GM04503 (cell line): ENCODE results near the gene BAIAP3.

Experiments used
- DNase-seq: peaks from one replicate; pipeline ENCODE4 v3.0.0-alpha.2; 2012; ENCODE audit warnings: low read depth

Gene BAIAP3

DNA sequence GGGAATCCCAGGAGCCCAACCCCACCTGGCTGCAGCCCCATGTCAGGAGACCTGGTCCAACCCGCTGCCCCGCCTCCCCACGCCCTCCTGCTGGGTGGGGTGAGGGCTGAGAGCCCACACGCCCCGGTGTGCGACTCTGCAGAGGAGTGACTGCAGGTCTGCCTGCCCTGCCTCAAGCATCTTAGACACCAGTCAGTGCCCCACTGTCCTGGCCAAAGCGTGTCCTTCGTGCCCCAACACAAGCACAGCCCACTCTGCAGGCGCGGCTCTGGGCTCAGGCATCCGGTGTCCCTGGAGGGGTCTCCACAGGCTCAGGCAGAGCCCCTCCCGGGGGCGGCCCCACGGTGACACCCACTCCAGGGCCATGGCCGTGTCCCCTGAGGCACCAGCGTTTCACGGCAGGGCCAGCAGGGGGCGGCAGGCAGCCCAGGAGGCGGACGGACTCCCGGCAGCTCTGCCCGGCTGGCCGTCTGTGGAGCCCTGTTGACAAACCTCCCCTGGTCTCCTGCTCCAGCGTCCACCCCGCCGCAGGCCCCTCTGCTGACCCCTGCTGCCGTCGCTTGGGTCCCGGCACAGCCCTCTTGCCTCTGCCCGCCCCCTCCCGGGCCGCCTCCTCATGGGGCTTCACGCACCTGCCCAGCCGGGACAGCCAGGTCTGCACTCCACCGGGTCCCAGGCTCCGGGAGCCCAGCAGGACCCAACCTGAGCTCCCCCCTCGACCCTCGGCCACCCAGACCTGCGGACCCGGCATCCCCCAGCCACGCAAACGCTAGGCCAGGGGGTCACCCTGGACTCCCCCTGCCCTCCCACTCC, 32.6 kb upstream of the BAIAP3 start:
- DNase-seq = no peak

DNA sequence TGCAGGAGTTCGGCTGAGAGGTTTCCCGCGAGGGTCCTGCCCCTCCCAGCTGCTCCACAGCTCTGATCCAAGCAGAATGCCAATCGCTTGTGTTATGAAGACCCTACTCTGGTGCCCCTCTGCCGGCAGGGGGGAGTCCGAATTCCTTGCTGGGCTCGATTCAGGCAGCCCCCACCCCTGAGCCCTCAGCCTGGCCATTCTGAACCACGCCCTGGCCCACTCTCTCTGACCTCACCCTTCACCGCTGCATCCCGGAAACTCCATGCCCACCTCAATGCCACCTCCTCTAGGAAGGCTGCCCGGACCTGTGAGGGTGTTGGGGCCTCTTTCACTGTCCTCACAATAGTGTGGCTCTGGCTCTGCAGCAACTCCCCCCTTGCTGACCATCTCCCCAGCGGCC, 31.9 kb upstream of the BAIAP3 start:
- DNase-seq = no peak

DNA sequence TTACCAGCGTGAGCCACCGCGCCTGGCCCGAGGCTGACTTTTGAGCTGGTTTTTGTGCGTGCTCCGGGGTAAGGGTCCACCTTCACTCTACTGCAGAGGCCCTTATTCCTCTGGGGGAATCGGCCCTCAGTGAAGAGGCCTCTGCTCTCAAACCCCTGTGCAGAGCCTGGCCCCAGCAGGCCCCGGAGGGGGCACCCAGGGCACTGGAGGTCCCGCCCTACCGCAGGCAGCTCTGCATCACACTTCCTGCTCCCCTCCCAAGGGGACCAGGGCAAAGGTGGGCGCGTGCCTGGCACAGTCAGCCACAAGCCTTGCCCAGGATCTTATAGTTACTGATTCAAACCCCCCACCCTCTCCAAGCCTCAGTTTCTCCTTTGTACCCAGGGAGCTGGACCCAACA, 27.6 kb upstream of the BAIAP3 start:
- DNase-seq = no peak

DNA sequence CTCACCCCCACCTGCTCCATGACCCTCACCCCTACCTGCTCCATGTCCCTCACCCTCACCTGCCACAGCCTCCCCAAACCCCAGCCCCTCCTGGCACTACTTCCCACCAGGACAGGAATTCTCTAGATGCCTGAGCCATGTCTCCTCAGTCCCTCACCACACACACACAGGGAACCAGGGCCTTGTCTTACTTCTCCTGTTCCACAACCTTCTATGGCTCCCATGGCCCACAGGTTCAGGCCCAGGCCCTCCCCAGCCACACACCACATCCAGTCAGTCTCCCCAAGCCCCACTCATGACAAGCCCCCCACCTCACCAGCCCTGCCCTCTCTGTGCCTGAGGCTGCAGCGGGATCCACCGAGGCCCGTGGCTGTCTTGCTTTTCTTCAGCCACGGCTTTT, 27.1 kb upstream of the BAIAP3 start:
- no peak for DNase-seq

- DNase-seq = no peak
Measured at GRCh38 chr16:1308036-1308976, 25.1 kb upstream of the BAIAP3 start.

- peak; percentile 97 for DNase-seq
Measured at GRCh38 chr16:1308977-1309885, 24.2 kb upstream of the BAIAP3 start, which contains the start of gene UBE2I. Gene UBE2I (plus strand): TSS chr16:1309636. CDS start chr16:1314031, 4,395 bp downstream.

- no peak for DNase-seq
Measured at GRCh38 chr16:1309888-1310831, 23.3 kb upstream of the BAIAP3 start.

GRCh38 chr16:1310832-1311200, 22.6 kb upstream of the BAIAP3 start:
- no peak for DNase-seq

DNA sequence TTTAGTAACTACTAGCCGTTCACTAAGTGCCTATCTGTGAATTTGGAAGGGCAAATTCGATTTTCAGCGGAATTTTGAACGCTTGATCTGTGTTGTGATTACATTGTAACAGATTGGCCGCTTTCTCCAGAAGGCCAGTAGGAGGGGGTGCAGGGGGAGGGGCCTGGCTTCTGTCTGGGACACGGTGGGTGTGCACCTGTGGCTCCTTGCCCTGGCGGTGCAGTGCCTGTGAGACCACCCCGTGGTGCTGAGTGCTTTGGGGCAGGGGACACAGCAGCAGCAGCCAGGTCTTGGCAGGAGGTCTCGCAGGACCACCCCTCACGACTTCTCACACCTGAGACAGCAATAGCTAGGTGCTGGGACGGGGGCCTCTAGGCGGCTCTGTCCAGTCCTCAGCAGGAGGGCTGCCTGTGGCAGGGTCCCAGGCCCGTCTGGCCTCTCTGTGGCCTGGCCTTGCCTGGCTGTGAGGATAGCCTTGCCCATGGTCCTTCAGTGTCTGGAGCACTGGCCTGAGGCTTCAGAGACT, 22.2 kb upstream of the BAIAP3 start:
- no peak for DNase-seq

GRCh38 chr16:1311738-1312466, 21.5 kb upstream of the BAIAP3 start:
- no peak for DNase-seq

DNA sequence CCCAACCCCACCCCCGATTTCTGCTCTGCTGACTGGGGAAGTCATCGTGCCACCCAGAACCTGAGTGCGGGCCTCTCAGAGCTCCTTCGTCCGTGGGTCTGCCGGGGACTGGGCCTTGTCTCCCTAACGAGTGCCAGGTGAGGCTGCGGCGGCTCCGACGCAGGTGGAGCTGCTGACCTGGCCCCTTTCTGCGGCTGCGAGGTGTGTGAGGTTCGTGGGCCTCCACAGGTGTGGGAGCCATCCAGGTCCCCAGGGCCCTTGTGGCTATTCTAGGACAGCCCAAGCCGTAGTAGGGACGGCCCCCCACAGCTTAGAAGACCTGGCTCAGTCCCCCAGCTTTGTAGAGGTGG, 21.0 kb upstream of the BAIAP3 start:
- no peak for DNase-seq

- no peak for DNase-seq
Measured at GRCh38 chr16:1312903-1313302, 20.5 kb upstream of the BAIAP3 start.

GRCh38 chr16:1313721-1314369, 19.6 kb upstream of the BAIAP3 start:
- DNase-seq = no peak

DNA sequence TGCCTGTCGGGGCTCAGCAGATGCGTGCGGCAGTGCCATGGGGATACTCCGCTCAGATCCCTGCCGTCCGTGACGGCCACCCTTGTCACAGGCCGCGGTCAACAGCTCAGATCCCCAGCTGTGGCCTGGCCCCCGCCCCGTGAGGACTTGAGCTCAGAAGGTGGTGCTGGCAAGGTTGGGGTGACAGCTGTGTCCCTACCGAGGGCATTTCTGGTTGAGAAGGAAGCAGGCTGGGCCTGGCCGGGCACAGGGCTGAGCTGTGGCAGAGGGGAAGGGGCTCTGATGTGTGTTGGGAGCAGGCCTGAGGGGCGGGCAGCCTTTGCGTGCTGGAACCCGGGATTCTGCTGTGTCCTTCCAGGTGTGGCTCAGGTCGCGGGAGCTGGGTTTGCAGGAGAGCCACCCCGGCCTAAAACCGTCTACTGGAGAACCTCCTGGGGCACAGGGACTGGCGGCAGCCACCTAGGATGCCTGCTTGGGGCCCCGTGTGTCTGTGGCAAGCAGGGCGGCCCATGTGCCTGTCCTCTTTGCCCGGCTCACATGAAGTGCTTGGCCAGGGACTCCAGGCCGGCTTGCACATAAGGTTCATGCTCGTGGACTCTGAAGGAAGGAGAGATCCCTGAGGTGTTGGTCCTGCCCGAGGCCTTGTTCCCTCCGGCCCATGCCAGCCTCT, 18.9 kb upstream of the BAIAP3 start:
- no peak for DNase-seq

DNA sequence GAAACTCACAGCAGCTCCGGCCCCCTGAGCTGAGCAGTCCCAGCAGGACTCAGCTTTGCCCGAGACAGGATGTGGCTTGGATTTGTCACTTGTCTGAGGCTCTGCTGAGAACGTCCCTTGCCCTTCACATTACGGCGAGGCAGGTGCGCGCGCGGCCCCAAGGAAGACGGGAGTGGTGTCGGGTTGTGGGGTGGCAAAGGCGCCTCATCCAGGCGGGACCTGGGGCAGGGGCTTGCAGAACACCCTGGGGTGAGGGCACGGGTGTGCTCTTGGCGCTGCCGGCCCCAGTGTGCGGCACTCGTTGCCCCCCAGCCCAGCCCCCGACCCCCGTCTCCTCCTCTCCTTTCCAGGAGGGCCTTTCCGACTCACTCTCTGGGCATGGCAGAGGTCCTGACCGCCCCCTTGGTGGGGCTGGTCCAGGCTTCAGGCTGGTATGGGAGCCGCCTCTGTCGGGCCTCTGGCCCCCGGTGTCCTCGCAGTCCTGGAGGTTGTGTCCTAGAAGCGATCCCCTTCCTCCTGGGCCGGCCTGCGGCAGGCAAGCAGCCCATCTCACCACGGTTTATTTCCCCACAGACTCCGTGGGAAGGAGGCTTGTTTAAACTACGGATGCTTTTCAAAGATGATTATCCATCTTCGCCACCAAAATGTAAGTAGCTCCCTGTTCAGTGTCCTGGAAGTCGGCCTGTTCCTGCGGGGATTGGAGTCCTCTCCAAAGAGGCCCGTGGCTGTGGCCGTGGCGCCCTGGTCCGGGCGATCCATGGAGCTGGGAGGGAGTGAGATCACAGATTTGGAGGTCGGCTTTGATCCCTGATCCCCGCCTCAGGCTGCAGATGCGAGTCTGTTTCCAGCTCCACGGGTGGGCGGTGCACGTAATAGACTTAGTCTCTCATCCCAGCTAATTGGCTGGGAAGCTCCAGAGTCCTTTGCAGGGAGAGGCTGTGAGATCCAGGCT, 18.1 kb upstream of the BAIAP3 start:
- no peak for DNase-seq

DNA sequence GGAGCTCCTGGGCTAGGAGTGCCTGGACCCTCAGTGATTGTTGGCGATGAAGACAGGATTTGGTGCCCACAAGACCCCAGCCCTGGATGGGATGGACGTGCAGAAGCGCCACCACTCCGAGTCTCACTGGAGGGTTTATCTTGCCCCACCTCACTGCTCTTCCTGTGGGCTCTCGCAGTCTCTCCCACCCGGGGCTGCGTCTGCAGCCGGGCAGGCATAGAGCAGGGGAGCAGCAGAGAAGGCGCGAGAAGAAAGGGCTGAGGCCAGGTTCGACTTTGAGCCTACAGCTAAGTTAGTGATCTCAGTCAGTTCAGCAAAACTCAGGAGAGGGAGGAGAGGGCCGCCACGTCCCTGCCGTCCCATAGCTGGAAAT, 17.4 kb upstream of the BAIAP3 start:
- no peak for DNase-seq

- no peak for DNase-seq
Measured at GRCh38 chr16:1317479-1318267, 15.8 kb upstream of the BAIAP3 start.
